ENCODE data around the gene IL20RA. TPM values are rescaled to one million over a fixed set of nuclear protein-coding genes. Genes with fewer than 3 reads are reported as not detected.

Gene IL20RA
- total RNA-seq, 6 experiments from 2014 or later = not detected

- Mint-ChIP-seq H3K27me3 (ENCODE audit: insufficient read depth) (no peaks in the 10 kb centered on the region; the same call in 1 of the 2 replicates), H3K9me3 (no peaks in the 10 kb centered on the region), H3K27ac (no peak overlapping the region), H3K4me3 (no peak overlapping the region), H3K4me1 (ENCODE audit: low read depth) (no peaks in the 10 kb centered on the region), H3K36me3 (ENCODE audit: low read depth) (no peaks in the 10 kb centered on the region)
- no peak for DNase-seq
- TF ChIP-seq, protein P1, sequence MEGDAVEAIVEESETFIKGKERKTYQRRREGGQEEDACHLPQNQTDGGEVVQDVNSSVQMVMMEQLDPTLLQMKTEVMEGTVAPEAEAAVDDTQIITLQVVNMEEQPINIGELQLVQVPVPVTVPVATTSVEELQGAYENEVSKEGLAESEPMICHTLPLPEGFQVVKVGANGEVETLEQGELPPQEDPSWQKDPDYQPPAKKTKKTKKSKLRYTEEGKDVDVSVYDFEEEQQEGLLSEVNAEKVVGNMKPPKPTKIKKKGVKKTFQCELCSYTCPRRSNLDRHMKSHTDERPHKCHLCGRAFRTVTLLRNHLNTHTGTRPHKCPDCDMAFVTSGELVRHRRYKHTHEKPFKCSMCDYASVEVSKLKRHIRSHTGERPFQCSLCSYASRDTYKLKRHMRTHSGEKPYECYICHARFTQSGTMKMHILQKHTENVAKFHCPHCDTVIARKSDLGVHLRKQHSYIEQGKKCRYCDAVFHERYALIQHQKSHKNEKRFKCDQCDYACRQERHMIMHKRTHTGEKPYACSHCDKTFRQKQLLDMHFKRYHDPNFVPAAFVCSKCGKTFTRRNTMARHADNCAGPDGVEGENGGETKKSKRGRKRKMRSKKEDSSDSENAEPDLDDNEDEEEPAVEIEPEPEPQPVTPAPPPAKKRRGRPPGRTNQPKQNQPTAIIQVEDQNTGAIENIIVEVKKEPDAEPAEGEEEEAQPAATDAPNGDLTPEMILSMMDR (IDR thresholded peaks at IDR 0.05) = no peak
Observed at GRCh38 chr6:136971609-136972008, 73.2 kb downstream of the IL20RA start.

- Mint-ChIP-seq H3K36me3 (ENCODE audit: low read depth) (no peaks in the 10 kb centered on the region), H3K27ac (no peak overlapping the region), H3K4me1 (ENCODE audit: low read depth) (no peaks in the 10 kb centered on the region), H3K27me3 (ENCODE audit: insufficient read depth) (peaks cover 3% of the 10 kb centered on the region), H3K9me3 (no peaks in the 10 kb centered on the region), H3K4me3 (no peak overlapping the region)
- TF ChIP-seq, protein P1 (IDR thresholded peaks at IDR 0.05) = no peak
- no peak for DNase-seq
Observed at GRCh38 chr6:136969930-136970329, 74.8 kb downstream of the IL20RA start.

DNA sequence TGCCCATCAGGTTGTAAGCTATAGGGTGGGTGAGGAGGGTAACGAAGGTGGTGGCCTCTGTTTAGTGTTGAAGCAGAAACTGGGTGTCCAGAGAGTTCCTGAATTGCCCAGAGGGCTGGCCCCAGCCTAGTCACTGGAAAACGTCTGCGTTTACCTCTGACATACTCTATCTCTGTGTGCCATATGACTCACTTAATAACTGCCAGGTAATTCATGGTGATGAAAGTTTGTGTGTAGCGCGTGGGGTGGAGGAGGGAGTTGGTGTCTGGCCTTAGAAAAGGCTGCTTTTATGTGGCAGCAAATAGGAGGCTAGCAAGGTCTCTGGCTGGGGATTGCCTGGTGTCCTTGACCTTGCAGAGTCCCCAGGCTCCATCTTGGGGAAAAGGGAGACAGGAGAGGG, 75.3 kb downstream of the IL20RA start:
- no peaks in the 10 kb centered on the region for H3K4me1 Mint-ChIP-seq (ENCODE audit: low read depth)
- no peaks in the 10 kb centered on the region for H3K36me3 Mint-ChIP-seq (ENCODE audit: low read depth)
- no peak overlapping the region for H3K4me3 Mint-ChIP-seq
- H3K9me3 Mint-ChIP-seq = no peaks in the 10 kb centered on the region
- no peak overlapping the region for H3K27ac Mint-ChIP-seq
- peaks cover 4% of the 10 kb centered on the region for H3K27me3 Mint-ChIP-seq (ENCODE audit: insufficient read depth)
- TF ChIP-seq, protein P1 (IDR thresholded peaks at IDR 0.05) = no peak
- DNase-seq = no peak

GRCh38 chr6:136968837-136969236, 75.9 kb downstream of the IL20RA start:
- H3K4me1 Mint-ChIP-seq (ENCODE audit: low read depth) = no peaks in the 10 kb centered on the region
- TF ChIP-seq, protein P1 (IDR thresholded peaks at IDR 0.05) = no peak
- no peaks in the 10 kb centered on the region for H3K36me3 Mint-ChIP-seq (ENCODE audit: low read depth)
- no peak for DNase-seq
- H3K9me3 Mint-ChIP-seq = no peaks in the 10 kb centered on the region
- no peak overlapping the region for H3K27ac Mint-ChIP-seq
- no peak overlapping the region for H3K4me3 Mint-ChIP-seq
- H3K27me3 Mint-ChIP-seq (ENCODE audit: insufficient read depth) = peaks cover 4% of the 10 kb centered on the region

- Mint-ChIP-seq H3K27ac (no peak overlapping the region), H3K4me3 (no peak overlapping the region), H3K36me3 (ENCODE audit: low read depth) (no peaks in the 10 kb centered on the region), H3K27me3 (ENCODE audit: insufficient read depth) (peaks cover 4% of the 10 kb centered on the region), H3K9me3 (no peaks in the 10 kb centered on the region), H3K4me1 (ENCODE audit: low read depth) (no peaks in the 10 kb centered on the region)
- TF ChIP-seq, protein P1 (IDR thresholded peaks at IDR 0.05) = peak; percentile 82
- DNase-seq = peak; percentile 65
Observed at GRCh38 chr6:136967876-136968752, 76.7 kb downstream of the IL20RA start.
